H9 (cell line): ENCODE data around the gene PTPRN2. TPM values are rescaled to one million over a fixed set of nuclear protein-coding genes. Genes with fewer than 3 reads are reported as not detected.

Experiments used
- DNase-seq: peaks from one replicate; pipeline ENCODE4 v3.0.0-alpha.2; 2017
- H2AFZ ChIP-seq: one replicate; pipeline ENCODE4 v1.6.1; 2013; ENCODE audit warnings: mild to moderate bottlenecking, low read length, control low read depth, moderate library complexity
- H2AK5ac ChIP-seq: 2 replicates; pipeline ENCODE4 v1.6.1; 2013; ENCODE audit warnings: low read length, control low read depth, mixed read lengths; ENCODE audit not compliant: insufficient read length
- H2BK120ac ChIP-seq: one replicate; pipeline ENCODE4 v1.6.1; 2013; ENCODE audit warnings: low read depth, mild to moderate bottlenecking, low read length, control low read depth, inconsistent platforms; ENCODE audit not compliant: poor library complexity, severe bottlenecking
- H2BK12ac ChIP-seq: 2 replicates; pipeline ENCODE4 v1.6.1; 2013; ENCODE audit warnings: low read length, control low read depth, mixed read lengths, low read depth; ENCODE audit not compliant: insufficient read length
- H2BK15ac ChIP-seq: 2 replicates; pipeline ENCODE4 v1.6.1; 2013; ENCODE audit warnings: low read depth, low read length, control low read depth
- H2BK20ac ChIP-seq: one replicate; pipeline ENCODE4 v1.6.1; 2013; ENCODE audit warnings: low read depth, mild to moderate bottlenecking, low read length, control low read depth, inconsistent platforms; ENCODE audit not compliant: poor library complexity, severe bottlenecking
- H2BK5ac ChIP-seq: 2 replicates; pipeline ENCODE4 v1.6.1; 2013; ENCODE audit warnings: low read length, control low read depth, mixed read lengths; ENCODE audit not compliant: insufficient read length
- H3K14ac ChIP-seq: 2 replicates; pipeline ENCODE4 v1.6.1; 2013; ENCODE audit warnings: low read length, control low read depth; ENCODE audit not compliant: insufficient read depth
- H3K18ac ChIP-seq: 2 replicates; pipeline ENCODE4 v1.6.1; 2013; ENCODE audit warnings: low read depth, mild to moderate bottlenecking, mixed read lengths, low read length, control low read depth; ENCODE audit not compliant: insufficient read length
- H3K23ac ChIP-seq: 2 replicates; pipeline ENCODE4 v1.6.1; 2013; ENCODE audit warnings: low read length, control low read depth, mixed read lengths, low read depth; ENCODE audit not compliant: insufficient read length
- H3K23me2 ChIP-seq: 2 replicates; pipeline ENCODE4 v1.6.1; 2013; ENCODE audit warnings: low read depth, mild to moderate bottlenecking, mixed read lengths, low read length, control low read depth; ENCODE audit not compliant: insufficient read length, poor library complexity, severe bottlenecking
- H3K27ac ChIP-seq: 2 replicates; pipeline ENCODE4 v1.5.1; 2013; ENCODE audit warnings: low read length, control low read depth, mixed read lengths, low read depth; ENCODE audit not compliant: insufficient read length
- H3K27me3 ChIP-seq: 2 replicates; pipeline ENCODE4 v1.6.1; 2013; ENCODE audit warnings: low read length, control low read depth, inconsistent platforms; ENCODE audit not compliant: insufficient read depth
- H3K4ac ChIP-seq: 2 replicates; pipeline ENCODE4 v1.6.1; 2013; ENCODE audit warnings: low read depth, mild to moderate bottlenecking, control low read depth, inconsistent platforms, low read length, moderate library complexity
- H3K4me1 ChIP-seq: 2 replicates; pipeline ENCODE4 v1.6.1; 2013; ENCODE audit warnings: low read length, control low read depth, inconsistent platforms; ENCODE audit not compliant: insufficient read depth
- H3K4me2 ChIP-seq: 2 replicates; pipeline ENCODE4 v1.6.1; 2013; ENCODE audit warnings: low read length, control low read depth, mixed read lengths; ENCODE audit not compliant: insufficient read length, insufficient read depth
- H3K56ac ChIP-seq: 2 replicates; pipeline ENCODE4 v1.6.1; 2013; ENCODE audit warnings: low read depth, mild to moderate bottlenecking, mixed read lengths, low read length, control low read depth; ENCODE audit not compliant: insufficient read length
- H3K79me1 ChIP-seq: 2 replicates; pipeline ENCODE4 v1.6.1; 2013; ENCODE audit warnings: low read depth, mild to moderate bottlenecking, moderate library complexity, low read length, control low read depth, inconsistent platforms; ENCODE audit not compliant: insufficient read depth, poor library complexity, severe bottlenecking
- H3K79me2 ChIP-seq: 2 replicates; pipeline ENCODE4 v1.6.1; 2013; ENCODE audit warnings: low read length, control low read depth, inconsistent platforms; ENCODE audit not compliant: insufficient read depth
- H3K9ac ChIP-seq: 2 replicates; pipeline ENCODE4 v1.6.1; 2013; ENCODE audit warnings: low read length, control low read depth, mixed read lengths; ENCODE audit not compliant: insufficient read length; ENCODE audit errors: extremely low read depth
- H3K9me3 ChIP-seq: one replicate; pipeline ENCODE4 v1.6.1; 2013; ENCODE audit warnings: low read depth, low read length, inconsistent platforms; ENCODE audit not compliant: control insufficient read depth
- H3T11ph ChIP-seq: one replicate; pipeline ENCODE4 v1.6.1; 2013; ENCODE audit warnings: mild to moderate bottlenecking, low read length, control low read depth, inconsistent platforms
- H4K20me1 ChIP-seq: one replicate; pipeline ENCODE4 v1.6.1; 2013; ENCODE audit not compliant: control insufficient read depth, insufficient read length, insufficient read depth
- H4K5ac ChIP-seq: 2 replicates; pipeline ENCODE4 v1.6.1; 2013; ENCODE audit warnings: low read depth, mild to moderate bottlenecking, mixed read lengths, low read length, control low read depth; ENCODE audit not compliant: insufficient read length
- H4K8ac ChIP-seq: replicated peaks from 2 replicates; pipeline ENCODE4 v1.6.1; 2013; ENCODE audit warnings: low read length, control low read depth, mixed read lengths, low read depth; ENCODE audit not compliant: insufficient read length
- H4K91ac ChIP-seq: 2 replicates; pipeline ENCODE4 v1.6.1; 2013; ENCODE audit warnings: low read depth, mild to moderate bottlenecking, moderate library complexity, mixed read lengths, low read length, control low read depth; ENCODE audit not compliant: insufficient read length
- H3K27ac Mint-ChIP-seq, 3 experiments: 2 replicates in 2 of 3; 3 replicates in 1 of 3; pipeline ENCODE4 v1.8.0; 2020 to 2021; ENCODE audit warnings: mixed read lengths in 3 of 3, mild to moderate bottlenecking in 1 of 3, moderate library complexity in 1 of 3
- H3K27me3 Mint-ChIP-seq: 2 replicates; pipeline ENCODE4 v1.8.0; 2021; ENCODE audit warnings: low read depth, mild to moderate bottlenecking, moderate library complexity, mixed read lengths
- H3K36me3 Mint-ChIP-seq, 3 experiments: 2 replicates in 2 of 3; 3 replicates in 1 of 3; pipeline ENCODE4 v1.8.0; 2020 to 2021; ENCODE audit warnings: low read depth in 3 of 3, mixed read lengths in 3 of 3; ENCODE audit not compliant: insufficient read depth in 1 of 3
- H3K4me1 Mint-ChIP-seq, 2 experiments: 2 replicates each; pipeline ENCODE4 v1.8.0; 2020; ENCODE audit warnings: mixed read lengths in 2 of 2
- H3K4me3 Mint-ChIP-seq, 2 experiments: 2 replicates in 1 of 2; 3 replicates in 1 of 2; pipeline ENCODE4 v1.8.0; 2020 to 2021; ENCODE audit warnings: mild to moderate bottlenecking in 2 of 2, mixed read lengths in 2 of 2, moderate library complexity in 1 of 2
- H3K9me3 Mint-ChIP-seq, 2 experiments: 2 replicates in 1 of 2; 3 replicates in 1 of 2; pipeline ENCODE4 v1.8.0; 2020; ENCODE audit warnings: mild to moderate bottlenecking in 2 of 2, mixed read lengths in 2 of 2, moderate library complexity in 1 of 2
- CTCF ChIP-seq: fragments of 200-600 bp; sonication (generic); conservative IDR thresholded peaks from 3 replicates; pipeline ENCODE4 v1.8.0; 2021; ENCODE audit warnings: antibody characterized with exemption, mild to moderate bottlenecking
- WGBS: extraction: QIAGEN DNeasy Blood & Tissue Kit; methylation state at CpG from one replicate; pipeline ENCODE4 v1.1.7; 2013; ENCODE audit warnings: missing lambda C conversion rate, low lambda C conversion rate, mixed read lengths; ENCODE audit not compliant: insufficient read length; ENCODE audit errors: extremely low coverage; 5-methylcytosine and 5-hydroxymethylcytosine counted together
- total RNA-seq: library from RNA; stranded (reverse); gene quantifications from 2 replicates; pipeline ENCODE4 v1.2.1, GENCODE V29; 2021

The PTPRN2 gene
- total RNA-seq, 1 experiment from 2014 or later = 5.2 TPM

- Histone ChIP-seq H3K23ac (no peak overlapping the region), H3K27me3 (no peaks in the 10 kb centered on the region), H2BK12ac (no peak overlapping the region), H3K79me1 (no peaks in the 10 kb centered on the region), H4K91ac (no peak overlapping the region), H3K18ac (no peak overlapping the region), H3K27ac (no peak overlapping the region), H2BK20ac (no peak overlapping the region), H3K9me3 (no peaks in the 10 kb centered on the region), H2AK5ac (no peak overlapping the region), H2BK120ac (no peak overlapping the region), H4K8ac (no peak overlapping the region), H3K56ac (no peak overlapping the region), H2BK5ac (no peak overlapping the region), H4K20me1 (no peaks in the 10 kb centered on the region), H4K5ac (no peak overlapping the region), H2BK15ac (no peak overlapping the region), H3K9ac (no peak overlapping the region), H3T11ph (no peak overlapping the region), H3K4ac (no peak overlapping the region), H3K14ac (no peak overlapping the region), H2AFZ (no peak overlapping the region), H3K23me2 (no peaks in the 10 kb centered on the region), H3K4me1 (no peaks in the 10 kb centered on the region), H3K79me2 (no peaks in the 10 kb centered on the region), H3K4me2 (no peak overlapping the region)
- peaks cover 0 to 8% (median 7%) of the 10 kb centered on the region in 3 experiments; a peak in 5 of 7 replicates for H3K36me3 Mint-ChIP-seq
- peaks cover 33 to 41% of the 10 kb centered on the region in 2 experiments for H3K4me1 Mint-ChIP-seq
- H3K27ac Mint-ChIP-seq = no peak overlapping the region
- H3K9me3 Mint-ChIP-seq = peaks cover 5 to 7% of the 10 kb centered on the region in 2 experiments
- WGBS = no CpG with 5 or more reads among the region's 9 CpGs
- TF ChIP-seq CTCF = no peak
- DNase-seq = no peak
- H3K27me3 Mint-ChIP-seq = no peaks in the 10 kb centered on the region; the same call in none of the 2 replicates
- H3K4me3 Mint-ChIP-seq = no peak overlapping the region
Measured at GRCh38 chr7:158399762-158400161, 187.9 kb downstream of the PTPRN2 start.
